K562 (cell line): ENCODE measurements around the gene UBXN11. TPM values are rescaled to one million over a fixed set of nuclear protein-coding genes. Genes with fewer than 3 reads are reported as not detected.

Experiments
- BCLAF1 ChIP-seq, 2 experiments: fragments of 450-650 bp in 1 of 2; IDR thresholded peaks; 2 replicates each; pipeline ENCODE4 v1.6.1; 2011 to 2017; ENCODE audit warnings: low read depth in 2 of 2, antibody characterized with exemption in 1 of 2, borderline replicate concordance in 1 of 2, low read length in 1 of 2, mild to moderate bottlenecking in 1 of 2, mixed read lengths in 1 of 2; ENCODE audit not compliant: control insufficient read depth in 1 of 2
- HDGF ChIP-seq: fragments of 450-650 bp; IDR thresholded peaks from 2 replicates; pipeline ENCODE4 v1.6.1; 2016
- MAZ ChIP-seq, 2 experiments: fragments of 450-650 bp in 1 of 2; sonication (generic) in 1 of 2; formaldehyde crosslinking; IDR thresholded peaks in 1 of 2; conservative IDR thresholded peaks in 1 of 2; 2 replicates each; pipeline versions ENCODE4 v1.4.0 to v1.5.0; 2020; ENCODE audit warnings: mild to moderate bottlenecking in 1 of 2, missing genetic modification reagents in 1 of 2
- MYBL2 ChIP-seq, 2 experiments: fragments of 450-650 bp in 1 of 2; sonication (generic) in 1 of 2; formaldehyde crosslinking in 1 of 2; IDR thresholded peaks; 2 replicates each; pipeline versions ENCODE4 v1.6.1 to v1.8.1; 2017 to 2022; ENCODE audit warnings: borderline replicate concordance in 1 of 2, inconsistent platforms in 1 of 2, low read depth in 1 of 2, mild to moderate bottlenecking in 1 of 2, missing genetic modification reagents in 1 of 2, moderate library complexity in 1 of 2
- RAD51 ChIP-seq: fragments of 450-650 bp; IDR thresholded peaks from 2 replicates; pipeline ENCODE4 v1.7.1; 2016; ENCODE audit warnings: low read depth, mild to moderate bottlenecking, borderline replicate concordance
- SOX6 ChIP-seq: fragments of 450-650 bp; IDR thresholded peaks from 2 replicates; pipeline ENCODE4 v1.6.1; 2014; ENCODE audit warnings: mild to moderate bottlenecking
- SRSF7 ChIP-seq: fragments of 200-400 bp; formaldehyde crosslinking; optimal IDR thresholded peaks from 2 replicates; pipeline ENCODE3; 2017; ENCODE audit warnings: mild to moderate bottlenecking, low read depth, low read length
- STAG1 ChIP-seq: sonication (generic); formaldehyde crosslinking; IDR thresholded peaks from 2 replicates; pipeline ENCODE4 v1.5.0; 2020; ENCODE audit warnings: missing genetic modification reagents, borderline replicate concordance
- TAF7 ChIP-seq: fragments of 450-650 bp; IDR thresholded peaks from 2 replicates; pipeline ENCODE4 v1.6.1; 2016; ENCODE audit warnings: missing genetic modification characterization, missing compliant biosample characterization
- TGIF2 ChIP-seq: sonication (generic); formaldehyde crosslinking; IDR thresholded peaks from 2 replicates; pipeline ENCODE4 v1.8.1; 2022; ENCODE audit warnings: mild to moderate bottlenecking, missing genetic modification reagents, moderate library complexity
- YY1 ChIP-seq, 3 experiments: IDR thresholded peaks; 2 replicates each; pipeline ENCODE4 v1.6.1; 2011; ENCODE audit warnings: low read length in 2 of 3, mild to moderate bottlenecking in 2 of 3, moderate library complexity in 2 of 3, borderline replicate concordance in 1 of 3, control low read depth in 1 of 3, low read depth in 1 of 3; ENCODE audit not compliant: insufficient read depth in 3 of 3, insufficient replicate concordance in 2 of 3, control insufficient read depth in 1 of 3, insufficient read length in 1 of 3; ENCODE audit errors: extremely low read depth in 1 of 3
- ZEB2 ChIP-seq: fragments of 450-650 bp; IDR thresholded peaks from 2 replicates; pipeline ENCODE4 v1.6.1; 2016
- ZNF407 ChIP-seq: fragments of 450-650 bp; IDR thresholded peaks from 2 replicates; pipeline ENCODE4 v1.6.1; 2016; ENCODE audit warnings: low read depth
- polyA plus RNA-seq, 8 experiments: library from polyadenylated mRNA; depleted of rRNA in 4 of 8; stranded (reverse) in 5 of 8; unstranded in 3 of 8; fragments of >200 nt; fragmentation: Nextera tagmentation in 2 of 8; fragmentation: Illumina TruSeq in 1 of 8; extraction: Ambion mirVana in 2 of 8; extraction: Trizol in 1 of 8; gene quantifications; 2 replicates each; pipeline versions ENCODE4 v1.2.1 to v1.2.3, GENCODE V29; 2011 to 2014; ENCODE audit warnings: inconsistent platforms in 1 of 8, missing spikeins in 1 of 8
- total RNA-seq, 7 experiments: library from RNA; depleted of rRNA in 6 of 7; stranded (reverse); fragments of >200 nt in 6 of 7; fragmentation: Illumina TruSeq in 2 of 7; extraction: Trizol in 2 of 7; gene quantifications; 2 replicates each; pipeline versions ENCODE4 v1.2.1 to v1.2.3, GENCODE V29; 2011 to 2021; ENCODE audit warnings: low replicate concordance in 1 of 7

UBXN11 gene
- total and polyA plus RNA-seq, 9 of the 15 experiments (the other 6 are each of a cell fraction or from before 2014, with no cell fraction given): 0.48 to 34.3 (median 11.3) TPM

GRCh38 chr1:26279456-26280332 lies 26.7 kb downstream of the UBXN11 start, which contains the start of gene SH3BGRL3 (continued):
- TF ChIP-seq ZNF407: no peak
- no peak for TF ChIP-seq RAD51
- no peak; the same call in 1 of the 2 replicates for TF ChIP-seq HDGF
- no peak; the same call in 1 of the 2 replicates for TF ChIP-seq SOX6
- TF ChIP-seq TGIF2: no peak
- TF ChIP-seq YY1 (IDR thresholded peaks at IDR 0.05; ENCODE audit: borderline replicate concordance in 1 of 3, control insufficient read depth in 1 of 3, extremely low read depth in 1 of 3, insufficient read depth in 3 of 3, insufficient read length in 1 of 3, insufficient replicate concordance in 2 of 3, low read depth in 1 of 3, low read length in 2 of 3): peak in 2 of 3 experiments; percentile 36 to 66
- TF ChIP-seq STAG1 (CRISPR knock-in tag): no peak
- 0 out of 4 replicates have a peak, but pooled peaks of 1 of the 2 experiments have one; percentile 48 for TF ChIP-seq BCLAF1 (IDR thresholded peaks at IDR 0.05; ENCODE audit: borderline replicate concordance in 1 of 2, control insufficient read depth in 1 of 2, low read depth in 2 of 2, low read length in 1 of 2)
- TF ChIP-seq SRSF7: no peak
- TF ChIP-seq TAF7: 0 out of 2 replicates have a peak, but pooled peaks have one; percentile 15
- no peak for TF ChIP-seq MYBL2 (IDR thresholded peaks at IDR 0.05; ENCODE audit: low read depth)
- no peak for TF ChIP-seq MYBL2 (CRISPR knock-in tag; IDR thresholded peaks at IDR 0.05; ENCODE audit: borderline replicate concordance)
- TF ChIP-seq ZEB2: peak; percentile 76; the same call in 1 of the 2 replicates
- peak; percentile 81 to 83; a peak in 3 of 4 replicates for TF ChIP-seq MAZ (CRISPR knock-in tag; conservative IDR thresholded peaks at IDR 0.05 in 1 of 2, IDR thresholded peaks at IDR 0.05 in 1 of 2)
